Epidermal melanocyte (primary cell): ENCODE data around the gene ITFG2.
"Not testable (repeated sequence)": the region's sequence is repeated elsewhere in the genome, so short reads cannot be mapped to it uniquely, and the experiment has no call there.

Experiments used
- DNase-seq: peaks from one replicate; pipeline ENCODE4 v3.0.0; 2011; ENCODE audit warnings: low spot score; ENCODE audit not compliant: insufficient read length

The ITFG2 gene

GRCh38 chr12:2862876-2863275, 50.4 kb downstream of the ITFG2 start:
- no peak for DNase-seq

DNA sequence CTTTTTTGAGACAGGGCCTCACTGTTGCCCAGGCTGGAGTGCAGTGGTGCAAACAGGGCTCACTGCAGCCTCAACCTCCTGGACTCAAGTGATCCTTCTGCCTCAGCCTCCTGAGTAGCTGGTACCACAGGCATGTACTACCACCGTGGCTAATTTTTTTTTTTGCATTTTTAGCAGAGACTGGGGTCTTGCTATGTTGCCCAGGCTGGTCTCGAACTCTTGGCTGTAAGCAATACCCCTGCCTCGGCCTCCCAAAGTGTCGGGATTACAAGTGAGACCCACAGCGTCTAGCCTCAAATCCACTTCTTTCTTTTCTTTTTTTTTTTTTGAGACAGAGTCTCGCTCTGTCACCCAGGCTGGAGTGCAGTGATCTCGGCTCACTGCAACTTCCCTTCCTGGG, 50.9 kb downstream of the ITFG2 start:
- not testable (repeated sequence) for DNase-seq

DNA sequence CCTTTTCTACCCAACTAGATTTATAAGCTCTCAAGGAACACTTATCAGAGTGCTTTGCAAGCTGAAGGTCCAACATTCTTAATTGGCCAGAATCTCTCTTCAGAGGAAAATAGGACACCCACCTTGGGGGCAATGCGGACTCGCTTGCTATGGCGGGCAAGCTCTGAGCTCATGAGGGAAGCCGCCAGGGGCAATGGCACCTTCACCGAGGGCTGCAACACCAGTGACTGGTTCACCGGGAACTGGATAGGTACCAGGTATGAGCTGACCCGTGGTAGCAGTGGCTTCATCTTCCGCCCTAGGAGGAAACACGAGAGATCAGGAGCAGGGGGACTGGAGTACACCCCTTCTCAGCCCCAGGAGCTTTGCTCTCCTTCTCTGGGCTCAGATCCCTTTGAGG, 51.7 kb downstream of the ITFG2 start:
- DNase-seq, result no peak

GRCh38 chr12:2868986-2869632, 56.6 kb downstream of the ITFG2 start:
- not testable (repeated sequence) for DNase-seq
